ENCODE results near the gene DUSP28. TPM values are rescaled to one million over a fixed set of nuclear protein-coding genes. Genes with fewer than 3 reads are reported as not detected.

Gene DUSP28
- total and polyA plus RNA-seq, 12 donors, result 4.9 to 22.2 (median 8.5) TPM

DNA sequence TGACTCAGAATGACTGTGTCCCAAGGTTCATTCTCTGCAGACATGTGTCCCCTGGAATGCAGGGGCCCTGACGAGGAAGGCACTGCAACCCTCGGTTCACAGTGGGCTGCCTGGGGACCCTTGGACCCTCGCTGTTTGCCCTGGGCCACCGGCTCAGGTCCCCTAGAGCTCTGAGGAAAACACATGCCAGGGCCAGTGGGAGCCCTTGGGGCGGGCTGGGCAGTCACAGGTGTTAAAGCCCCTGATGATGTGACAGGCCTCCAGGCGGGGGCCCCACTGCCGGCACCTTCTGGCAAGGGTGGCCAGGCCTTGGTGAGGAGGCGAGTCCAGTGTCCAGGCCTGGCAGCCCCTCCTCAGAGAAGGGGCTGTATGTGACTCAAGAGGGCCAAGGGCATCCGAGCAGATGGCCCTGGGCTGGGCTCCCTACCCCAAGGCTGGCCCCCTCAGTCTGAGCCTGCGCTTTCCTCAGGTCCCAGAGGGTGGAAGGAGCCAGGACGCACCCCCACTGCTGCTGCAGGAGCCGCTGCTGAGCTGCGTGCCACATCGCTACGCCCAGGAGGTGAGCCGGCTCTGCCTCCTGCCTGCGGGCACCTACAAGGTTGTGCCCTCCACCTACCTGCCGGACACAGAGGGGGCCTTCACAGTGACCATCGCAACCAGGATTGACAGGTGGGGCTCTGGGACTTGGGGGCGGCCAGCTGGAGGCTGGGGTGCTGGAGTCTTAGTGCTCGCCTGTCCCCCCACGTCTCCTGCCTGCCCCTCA lies 37.4 kb downstream of the DUSP28 start:
- peak in 3 of 7 donors; percentile 5 to 18 (median 8) for DNase-seq
- WGBS, 4 donors, result 60 to 95% (median 88%) methylated on average over 1 to 22 of the region's 22 CpGs
- Histone ChIP-seq H3K27ac (no peak overlapping the region), H3K9me3 (replicated peaks in 1 of 3) (no peaks in the 10 kb centered on the region), H3K36me3 (replicated peaks in 1 of 2) (peaks cover 0 to 21% of the 10 kb centered on the region in 2 donors), H3K4me1 (replicated peaks in 1 of 2) (no peaks in the 10 kb centered on the region), H3K27me3 (no peaks in the 10 kb centered on the region), H3K4me3 (no peak overlapping the region)
- intact Hi-C loops (cut with DNase I), result no loop called here
- TF ChIP-seq, protein P1, sequence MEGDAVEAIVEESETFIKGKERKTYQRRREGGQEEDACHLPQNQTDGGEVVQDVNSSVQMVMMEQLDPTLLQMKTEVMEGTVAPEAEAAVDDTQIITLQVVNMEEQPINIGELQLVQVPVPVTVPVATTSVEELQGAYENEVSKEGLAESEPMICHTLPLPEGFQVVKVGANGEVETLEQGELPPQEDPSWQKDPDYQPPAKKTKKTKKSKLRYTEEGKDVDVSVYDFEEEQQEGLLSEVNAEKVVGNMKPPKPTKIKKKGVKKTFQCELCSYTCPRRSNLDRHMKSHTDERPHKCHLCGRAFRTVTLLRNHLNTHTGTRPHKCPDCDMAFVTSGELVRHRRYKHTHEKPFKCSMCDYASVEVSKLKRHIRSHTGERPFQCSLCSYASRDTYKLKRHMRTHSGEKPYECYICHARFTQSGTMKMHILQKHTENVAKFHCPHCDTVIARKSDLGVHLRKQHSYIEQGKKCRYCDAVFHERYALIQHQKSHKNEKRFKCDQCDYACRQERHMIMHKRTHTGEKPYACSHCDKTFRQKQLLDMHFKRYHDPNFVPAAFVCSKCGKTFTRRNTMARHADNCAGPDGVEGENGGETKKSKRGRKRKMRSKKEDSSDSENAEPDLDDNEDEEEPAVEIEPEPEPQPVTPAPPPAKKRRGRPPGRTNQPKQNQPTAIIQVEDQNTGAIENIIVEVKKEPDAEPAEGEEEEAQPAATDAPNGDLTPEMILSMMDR (IDR thresholded peaks at IDR 0.05), result no peak
- TF ChIP-seq POLR2A (IDR thresholded peaks at IDR 0.05), result no peak

DNA sequence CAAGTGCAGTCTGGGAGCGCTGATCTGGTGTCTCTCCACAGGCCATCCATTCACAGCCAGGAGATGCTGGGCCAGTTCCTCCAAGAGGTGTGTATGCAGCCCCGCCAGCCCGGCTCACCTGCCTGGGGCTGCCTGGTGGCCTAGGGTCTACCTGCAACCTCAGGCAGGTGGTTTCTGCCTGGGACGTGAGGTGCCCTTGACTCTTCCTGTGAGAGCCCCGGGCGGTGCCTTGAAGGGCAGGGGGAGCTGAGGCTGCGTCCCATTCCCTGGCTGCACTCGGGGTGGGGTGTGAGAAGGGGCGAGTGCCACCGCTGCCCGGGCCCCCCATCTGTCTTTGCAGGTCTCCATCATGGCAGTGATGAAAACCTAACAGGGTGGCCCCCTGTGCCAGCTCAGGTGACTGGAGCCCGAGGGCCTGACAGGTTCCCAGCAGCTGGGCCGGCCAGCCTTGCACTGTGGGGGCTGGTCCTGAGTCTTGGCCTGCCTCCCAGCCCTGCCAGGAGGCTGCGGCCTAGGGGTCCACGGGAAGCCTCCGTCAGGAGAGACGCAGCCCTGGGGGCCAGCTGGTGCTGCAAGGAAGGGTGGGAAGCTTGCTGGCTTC lies 38.3 kb downstream of the DUSP28 start:
- TF ChIP-seq POLR2A (IDR thresholded peaks at IDR 0.05), result no peak
- TF ChIP-seq, protein P1 (IDR thresholded peaks at IDR 0.05), result no peak
- H3K27me3 ChIP-seq, result no peaks in the 10 kb centered on the region
- DNase-seq, result peak in 2 of 7 donors; percentile 4 to 7
- no peak overlapping the region for H3K4me3 ChIP-seq
- H3K9me3 ChIP-seq (replicated peaks in 1 of 3), result no peaks in the 10 kb centered on the region
- WGBS, 4 donors, result 85 to 94% (median 93%) methylated on average over 6 to 17 of the region's 17 CpGs
- intact Hi-C loops (cut with DNase I), result no loop called here
- H3K27ac ChIP-seq, result no peak overlapping the region
- peaks cover 0 to 21% of the 10 kb centered on the region in 2 donors for H3K36me3 ChIP-seq (replicated peaks in 1 of 2)
- H3K4me1 ChIP-seq (replicated peaks in 1 of 2), result no peaks in the 10 kb centered on the region

DNA sequence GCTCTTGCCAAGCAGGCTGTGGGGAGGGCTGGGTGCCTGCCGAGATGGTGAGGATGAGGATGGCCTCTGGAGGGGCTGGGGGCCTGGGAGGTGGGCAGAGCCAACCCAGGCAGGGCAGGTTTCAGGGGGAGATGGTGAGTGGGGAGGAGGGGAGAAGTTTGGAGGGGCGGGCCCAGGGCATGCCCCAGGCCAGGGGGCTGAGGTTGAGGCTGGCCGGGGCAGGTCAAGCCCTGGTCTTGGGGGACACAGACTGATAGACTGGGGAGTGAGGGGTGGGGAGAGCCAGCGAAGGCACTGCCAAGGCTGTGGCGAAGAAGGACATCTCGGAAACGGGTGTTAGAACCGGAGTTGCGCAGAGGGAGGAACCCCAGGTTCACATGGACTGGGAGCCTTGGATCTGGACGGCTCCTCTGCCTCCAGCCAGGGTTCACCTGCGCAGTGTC lies 39.0 kb downstream of the DUSP28 start:
- intact Hi-C loops (cut with DNase I), result no loop called here
- DNase-seq, result peak in 2 of 7 donors; percentile 4 to 5

DNA sequence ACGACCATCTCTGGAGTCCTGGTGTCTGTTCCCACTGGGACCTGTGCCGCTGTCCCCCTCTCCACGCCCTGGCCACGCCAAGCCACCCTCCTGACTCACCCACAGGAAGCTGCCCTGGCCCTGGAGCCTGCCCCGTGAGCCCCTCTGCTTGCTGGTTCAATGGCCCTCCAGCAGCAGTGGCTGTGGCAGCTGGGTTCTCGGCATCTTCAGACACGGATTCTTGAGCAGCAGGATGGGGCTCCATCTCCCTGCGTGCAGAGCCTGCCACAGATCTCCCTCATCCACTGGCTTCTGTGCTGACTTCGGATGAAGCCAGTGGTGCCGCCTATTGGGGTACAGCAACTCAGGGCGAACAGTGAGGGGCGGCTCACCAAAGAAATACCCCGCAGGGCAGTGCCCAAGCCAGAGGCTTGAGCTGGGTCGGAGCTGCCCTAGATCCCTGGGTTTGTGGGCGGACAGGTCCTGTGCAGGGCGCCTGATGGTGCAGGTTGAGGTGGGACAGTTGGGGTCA lies 40.3 kb downstream of the DUSP28 start:
- TF ChIP-seq, protein P1 (IDR thresholded peaks at IDR 0.05), result no peak
- TF ChIP-seq POLR2A (IDR thresholded peaks at IDR 0.05), result no peak
- no peaks in the 10 kb centered on the region for H3K9me3 ChIP-seq (replicated peaks in 1 of 3)
- DNase-seq, result peak in 1 of 7 donors; percentile 11
- H3K36me3 ChIP-seq (replicated peaks in 1 of 2), result peaks cover 0 to 18% of the 10 kb centered on the region in 2 donors
- intact Hi-C loops (cut with DNase I), result no loop called here
- H3K4me3 ChIP-seq, result no peak overlapping the region
- no peak overlapping the region for H3K27ac ChIP-seq
- H3K27me3 ChIP-seq, result no peaks in the 10 kb centered on the region
- WGBS, 4 donors, result 94 to 100% (median 95%) methylated on average over 2 to 16 of the region's 16 CpGs
- no peaks in the 10 kb centered on the region for H3K4me1 ChIP-seq (replicated peaks in 1 of 2)

More for the DNA sequence above, 39.0 kb downstream of the DUSP28 start:
- no peaks in the 10 kb centered on the region for H3K9me3 ChIP-seq (replicated peaks in 1 of 3)
- H3K4me1 ChIP-seq (replicated peaks in 1 of 2), result no peaks in the 10 kb centered on the region
- H3K4me3 ChIP-seq, result no peak overlapping the region
- TF ChIP-seq POLR2A (IDR thresholded peaks at IDR 0.05), result no peak
- TF ChIP-seq, protein P1 (IDR thresholded peaks at IDR 0.05), result no peak
- peaks cover 0 to 21% of the 10 kb centered on the region in 2 donors for H3K36me3 ChIP-seq (replicated peaks in 1 of 2)
- H3K27me3 ChIP-seq, result no peaks in the 10 kb centered on the region
- H3K27ac ChIP-seq, result no peak overlapping the region
- WGBS, 4 donors, result 91 to 98% (median 95%) methylated on average over 9 to 11 of the region's 11 CpGs
